Karpas-422 (cell line): ENCODE data around the gene AHNAK2. TPM values are rescaled to one million over a fixed set of nuclear protein-coding genes. Genes with fewer than 3 reads are reported as not detected.

Source experiments
- DNase-seq: peaks from one replicate; pipeline ENCODE4 v3.0.0-alpha.2; 2015
- H2AFZ ChIP-seq: fragments of 200-600 bp; sonication (generic); 2 replicates; pipeline ENCODE4 v1.6.1; 2014; ENCODE audit warnings: antibody characterized with exemption, low read length, mixed read lengths
- H3K27ac ChIP-seq: fragments of 200-600 bp; sonication (generic); 2 replicates; pipeline ENCODE4 v1.5.1; 2014; ENCODE audit warnings: mild to moderate bottlenecking, low read length, moderate library complexity
- H3K27me3 ChIP-seq: fragments of 200-600 bp; sonication (generic); 2 replicates; pipeline ENCODE4 v1.6.1; 2014; ENCODE audit warnings: low read length, mixed read lengths
- H3K36me3 ChIP-seq: fragments of 200-600 bp; sonication (generic); 2 replicates; pipeline ENCODE4 v1.6.1; 2014; ENCODE audit warnings: low read length, mixed read lengths; ENCODE audit not compliant: insufficient read depth
- H3K4me1 ChIP-seq: fragments of 200-600 bp; sonication (generic); 2 replicates; pipeline ENCODE4 v1.6.1; 2014; ENCODE audit warnings: mild to moderate bottlenecking, low read length, mixed read lengths
- H3K4me2 ChIP-seq: fragments of 200-600 bp; sonication (generic); 2 replicates; pipeline ENCODE4 v1.6.1; 2014; ENCODE audit warnings: low read length, low read depth, mild to moderate bottlenecking; ENCODE audit not compliant: poor library complexity, severe bottlenecking
- H3K4me3 ChIP-seq: fragments of 200-600 bp; sonication (generic); 2 replicates; pipeline ENCODE4 v1.5.1; 2014; ENCODE audit warnings: mild to moderate bottlenecking, antibody characterized with exemption, low read length, mixed read lengths
- H3K79me2 ChIP-seq: fragments of 200-600 bp; sonication (generic); 2 replicates; pipeline ENCODE4 v1.6.1; 2014; ENCODE audit warnings: mild to moderate bottlenecking, low read length, mixed read lengths
- H3K9ac ChIP-seq: fragments of 200-600 bp; sonication (generic); 2 replicates; pipeline ENCODE4 v1.6.0; 2014; ENCODE audit warnings: low read length
- H3K9me2 ChIP-seq: fragments of 200-600 bp; sonication (generic), shearing (Covaris generic); replicated peaks from 2 replicates; pipeline ENCODE4 v1.6.0; 2014; ENCODE audit warnings: mild to moderate bottlenecking, low read length, moderate library complexity; ENCODE audit not compliant: insufficient read depth
- H3K9me3 ChIP-seq: fragments of 300-700, 200-600 bp; sonication (generic); 2 replicates; pipeline ENCODE4 v1.6.1; 2014; ENCODE audit warnings: low read length, mixed read lengths
- H4K20me1 ChIP-seq: fragments of 200-600 bp; sonication (generic); 2 replicates; pipeline ENCODE4 v1.6.1; 2014; ENCODE audit warnings: mild to moderate bottlenecking, antibody characterized with exemption, low read length, low read depth; ENCODE audit not compliant: insufficient read depth
- total RNA-seq: library from RNA; depleted of rRNA; stranded (reverse); fragments of >200 nt; shearing (Covaris generic); gene quantifications from 2 replicates; pipeline ENCODE4 v1.2.3, GENCODE V29; 2014; ENCODE audit warnings: low replicate concordance

AHNAK2 gene
- total RNA-seq, 1 experiment from 2014 or later = not detected

GRCh38 chr14:104964546-104964945 is 13.6 kb downstream of the AHNAK2 start:
- no peak for DNase-seq
- H3K36me3 ChIP-seq = no peaks in the 10 kb centered on the region
- H3K79me2 ChIP-seq = no peaks in the 10 kb centered on the region
- H3K9me2 ChIP-seq = no peaks in the 10 kb centered on the region
- H3K4me1 ChIP-seq = peaks cover 25% of the 10 kb centered on the region
- H3K27ac ChIP-seq = no peak overlapping the region
- no peak overlapping the region for H3K4me3 ChIP-seq
- H3K9ac ChIP-seq = no peak overlapping the region
- no peaks in the 10 kb centered on the region for H3K9me3 ChIP-seq
- no peaks in the 10 kb centered on the region; the same call in 1 of the 2 replicates for H3K27me3 ChIP-seq
- no peaks in the 10 kb centered on the region; the same call in none of the 2 replicates for H4K20me1 ChIP-seq
- no peak overlapping the region for H3K4me2 ChIP-seq
- no peak overlapping the region for H2AFZ ChIP-seq

DNA sequence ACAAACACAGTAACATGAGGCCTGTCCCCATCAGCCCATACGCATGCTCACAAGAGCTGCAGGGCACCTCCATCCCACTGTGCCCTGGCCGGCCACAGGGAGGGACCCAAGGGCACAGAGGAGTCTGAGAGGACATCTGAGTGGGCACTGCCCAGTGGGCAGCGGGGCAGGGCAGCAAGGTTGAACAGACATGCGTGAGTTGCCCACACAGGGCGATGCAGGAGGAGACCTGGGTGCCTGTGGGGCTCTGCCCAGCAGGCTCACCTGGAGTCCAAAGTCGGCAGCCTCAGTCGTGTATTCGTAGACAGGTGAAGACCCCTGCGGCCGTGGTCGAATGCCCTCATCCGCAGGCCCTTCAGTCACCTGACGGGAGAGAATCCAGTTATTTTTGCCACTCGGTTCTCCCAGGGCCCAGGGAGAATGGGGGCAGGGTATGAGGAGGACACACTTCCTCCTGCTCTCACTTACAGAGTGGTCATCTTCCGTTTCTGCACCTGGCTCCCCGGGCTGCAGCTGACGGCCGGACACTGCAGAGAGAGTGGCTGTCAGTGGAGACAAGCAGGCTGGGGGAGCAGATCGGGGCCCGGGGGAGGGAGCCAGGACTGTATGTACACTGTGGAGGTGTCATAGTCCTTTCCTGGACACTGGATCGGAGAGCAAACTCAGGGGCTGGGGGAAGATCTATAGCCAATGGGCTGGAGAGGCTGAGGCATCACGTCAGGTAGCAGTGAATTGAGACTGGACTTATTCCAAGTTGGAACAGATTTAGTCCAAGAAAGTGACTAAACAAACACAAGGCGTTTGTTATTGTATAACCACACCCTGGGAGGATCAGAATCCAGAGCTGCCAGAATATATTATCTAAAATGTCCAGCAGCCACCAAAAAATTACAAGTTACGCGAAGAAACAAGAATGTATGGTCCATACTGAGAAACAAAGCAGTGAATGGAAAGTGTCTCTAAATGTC is 20.7 kb downstream of the AHNAK2 start:
- no peaks in the 10 kb centered on the region; the same call in 1 of the 2 replicates for H3K27me3 ChIP-seq
- no peak for DNase-seq
- H3K4me1 ChIP-seq = no peaks in the 10 kb centered on the region
- H4K20me1 ChIP-seq = peaks cover 24% of the 10 kb centered on the region
- no peaks in the 10 kb centered on the region for H3K79me2 ChIP-seq
- no peaks in the 10 kb centered on the region for H3K9me3 ChIP-seq
- no peak overlapping the region for H3K9ac ChIP-seq
- H3K9me2 ChIP-seq = no peaks in the 10 kb centered on the region
- H3K27ac ChIP-seq = no peak overlapping the region
- H3K4me2 ChIP-seq = no peak overlapping the region
- H3K36me3 ChIP-seq = no peaks in the 10 kb centered on the region
- H3K4me3 ChIP-seq = no peak overlapping the region
- H2AFZ ChIP-seq = no peak overlapping the region

GRCh38 chr14:104956290-104956890 is 21.8 kb downstream of the AHNAK2 start:
- H4K20me1 ChIP-seq = peaks cover 24% of the 10 kb centered on the region
- H3K27me3 ChIP-seq = no peaks in the 10 kb centered on the region
- no peak overlapping the region for H3K4me2 ChIP-seq
- no peaks in the 10 kb centered on the region for H3K36me3 ChIP-seq
- no peak overlapping the region for H3K4me3 ChIP-seq
- no peak overlapping the region for H2AFZ ChIP-seq
- H3K9me2 ChIP-seq = no peaks in the 10 kb centered on the region
- H3K4me1 ChIP-seq = no peaks in the 10 kb centered on the region
- no peak overlapping the region for H3K9ac ChIP-seq
- no peaks in the 10 kb centered on the region for H3K79me2 ChIP-seq
- DNase-seq = no peak
- H3K27ac ChIP-seq = no peak overlapping the region
- H3K9me3 ChIP-seq = no peaks in the 10 kb centered on the region

DNA sequence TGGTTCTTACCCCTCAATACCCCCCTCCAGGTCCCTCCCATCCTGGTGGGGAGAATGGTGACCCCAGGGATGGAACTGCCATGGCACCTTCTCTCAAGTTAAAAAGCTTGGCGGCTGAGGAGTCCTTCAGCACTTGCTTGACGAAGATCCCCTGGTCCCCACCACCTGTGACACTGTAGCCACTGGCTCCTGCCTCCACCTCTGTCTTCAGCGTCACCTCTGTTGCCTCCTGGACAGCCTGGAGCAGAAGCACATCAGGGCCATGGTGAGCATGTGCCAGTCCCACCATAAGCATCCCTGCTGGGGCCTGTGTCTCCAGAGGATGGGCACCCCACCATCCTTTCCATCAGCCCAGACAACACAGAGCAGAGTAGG is 22.8 kb downstream of the AHNAK2 start:
- H4K20me1 ChIP-seq = peaks cover 24% of the 10 kb centered on the region
- no peaks in the 10 kb centered on the region for H3K9me3 ChIP-seq
- H3K4me1 ChIP-seq = no peaks in the 10 kb centered on the region
- H3K4me3 ChIP-seq = no peak overlapping the region
- H3K9ac ChIP-seq = no peak overlapping the region
- no peak for DNase-seq
- H3K27me3 ChIP-seq = no peaks in the 10 kb centered on the region
- H3K9me2 ChIP-seq = no peaks in the 10 kb centered on the region
- H3K36me3 ChIP-seq = no peaks in the 10 kb centered on the region
- H3K27ac ChIP-seq = no peak overlapping the region
- no peaks in the 10 kb centered on the region for H3K79me2 ChIP-seq
- H2AFZ ChIP-seq = no peak overlapping the region
- no peak overlapping the region for H3K4me2 ChIP-seq

GRCh38 chr14:104954746-104955395 is 23.3 kb downstream of the AHNAK2 start:
- peaks cover 24% of the 10 kb centered on the region for H4K20me1 ChIP-seq
- H3K4me2 ChIP-seq = no peak overlapping the region
- H3K4me1 ChIP-seq = no peaks in the 10 kb centered on the region
- no peaks in the 10 kb centered on the region for H3K27me3 ChIP-seq
- no peak overlapping the region for H3K9ac ChIP-seq
- DNase-seq = no peak
- no peaks in the 10 kb centered on the region for H3K36me3 ChIP-seq
- H3K9me2 ChIP-seq = no peaks in the 10 kb centered on the region
- H3K27ac ChIP-seq = no peak overlapping the region
- H3K4me3 ChIP-seq = no peak overlapping the region
- H2AFZ ChIP-seq = no peak overlapping the region
- H3K79me2 ChIP-seq = no peaks in the 10 kb centered on the region
- no peaks in the 10 kb centered on the region for H3K9me3 ChIP-seq

GRCh38 chr14:104953896-104954656 is 24.1 kb downstream of the AHNAK2 start:
- Histone ChIP-seq H3K9ac (no peak overlapping the region), H3K9me2 (no peaks in the 10 kb centered on the region), H3K36me3 (no peaks in the 10 kb centered on the region), H3K4me1 (no peaks in the 10 kb centered on the region), H4K20me1 (peaks cover 24% of the 10 kb centered on the region), H3K9me3 (no peaks in the 10 kb centered on the region), H3K79me2 (no peaks in the 10 kb centered on the region), H3K27ac (no peak overlapping the region), H3K27me3 (no peaks in the 10 kb centered on the region), H3K4me3 (no peak overlapping the region), H3K4me2 (no peak overlapping the region), H2AFZ (no peak overlapping the region)
- DNase-seq = no peak

DNA sequence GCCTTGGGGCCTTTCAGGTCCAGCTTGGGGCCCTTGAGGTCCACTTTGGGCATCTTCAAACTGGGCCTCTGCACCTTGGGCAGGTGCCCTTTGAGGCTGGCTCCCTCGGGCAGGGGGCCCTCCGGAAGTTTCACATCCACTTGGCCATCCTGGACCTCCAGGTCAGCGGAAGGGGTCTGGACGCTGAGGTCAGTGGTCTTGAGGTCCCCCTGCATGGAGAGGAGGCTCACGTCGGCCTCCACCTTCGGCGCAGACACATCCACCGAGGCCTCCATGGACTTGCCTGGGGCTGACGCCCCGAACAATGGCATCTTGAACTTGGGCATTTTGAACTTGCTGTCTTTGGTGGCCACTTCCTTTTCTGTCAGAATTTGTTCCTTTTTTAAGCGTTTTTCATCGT is 25.1 kb downstream of the AHNAK2 start:
- Histone ChIP-seq H3K27ac (no peak overlapping the region), H3K79me2 (no peaks in the 10 kb centered on the region), H3K4me1 (no peaks in the 10 kb centered on the region), H3K9ac (no peak overlapping the region), H3K4me2 (no peak overlapping the region), H4K20me1 (peaks cover 24% of the 10 kb centered on the region), H3K9me3 (no peaks in the 10 kb centered on the region), H3K9me2 (no peaks in the 10 kb centered on the region), H2AFZ (no peak overlapping the region), H3K27me3 (no peaks in the 10 kb centered on the region), H3K36me3 (no peaks in the 10 kb centered on the region), H3K4me3 (no peak overlapping the region)
- no peak for DNase-seq
